GM12878 (cell line): ENCODE data around the gene MAD1L1. TPM values are rescaled to one million over a fixed set of nuclear protein-coding genes. Genes with fewer than 3 reads are reported as not detected.

ENCODE experiments used
- ATAC-seq: fragments of 200-7000 bp; cut with Tn5 transposase; 3 replicates; pipeline ENCODE4 v1.9.1; 2020; ENCODE audit warnings: mild to moderate bottlenecking, moderate library complexity
- BruUV-seq: library from RNA; stranded (reverse); fragments of 400-500 nt; replicated peaks from 2 replicates; lab custom pipeline; 2021; lab: Mats Ljungman, UMichigan
- CTCF ChIA-PET: fragments of 300-600 bp; sonication (Branson Sonifier 250); formaldehyde crosslinking; extraction: SDS; loops from one replicate; lab custom pipeline; 2021; ENCODE audit warnings: inconsistent platforms; lab: Yijun Ruan, JAX
- POLR2A ChIA-PET: fragments of 350-600 bp; formaldehyde crosslinking; extraction: SDS; loops from one replicate; lab custom pipeline; 2021; ENCODE audit warnings: inconsistent platforms; lab: Charles Lee
- RAD21 ChIA-PET: fragments of 300-600 bp; sonication (Branson Sonifier 250); formaldehyde crosslinking; loops from one replicate; lab custom pipeline; 2023; ENCODE audit warnings: antibody characterized with exemption; ENCODE audit not compliant: unreplicated experiment; lab: Charles Lee
- SMC1A ChIA-PET: fragments of 300-600 bp; sonication (Branson Sonifier 250); formaldehyde crosslinking; loops from one replicate; lab custom pipeline; 2023; ENCODE audit not compliant: unreplicated experiment, uncharacterized antibody; lab: Charles Lee
- DNase-seq: peaks from one replicate; pipeline ENCODE4 v3.0.0-alpha.2; 2011; ENCODE audit warnings: low read depth, low spot score
- FAIRE-seq: peaks from 3 replicates; lab custom pipeline; 2011; peaks lifted over from hg19 to GRCh38; lab: Jason Lieb, UNC
- H2AFZ ChIP-seq: 2 replicates; pipeline ENCODE4 v1.6.0; 2011; ENCODE audit warnings: low read depth, low read length, control low read depth; ENCODE audit not compliant: control insufficient read depth
- H3K27ac ChIP-seq: 2 replicates; pipeline ENCODE4 v1.5.1; 2011; ENCODE audit warnings: control low read depth; ENCODE audit not compliant: control insufficient read depth, insufficient read depth
- H3K27me3 ChIP-seq, 2 experiments: replicated peaks in 1 of 2; 2 replicates each; pipeline versions ENCODE4 v1.6.0 to v1.6.1; 2011; ENCODE audit warnings: low read length in 1 of 2; ENCODE audit not compliant: control insufficient read depth in 2 of 2, insufficient read depth in 2 of 2
- H3K36me3 ChIP-seq, 2 experiments: 2 replicates each; pipeline ENCODE4 v1.5.1; 2011; ENCODE audit warnings: low read length in 1 of 2; ENCODE audit not compliant: control insufficient read depth in 2 of 2, insufficient read depth in 2 of 2
- H3K4me1 ChIP-seq: 2 replicates; pipeline ENCODE4 v1.6.1; 2011; ENCODE audit warnings: mild to moderate bottlenecking, low read length, moderate library complexity, mixed read lengths; ENCODE audit not compliant: control insufficient read depth, insufficient read depth
- H3K4me2 ChIP-seq: 2 replicates; pipeline ENCODE4 v1.6.0; 2011; ENCODE audit warnings: control low read depth; ENCODE audit not compliant: control insufficient read depth, insufficient read depth
- H3K4me3 ChIP-seq: fragments of 200-600 bp; sonication (generic); 2 replicates; pipeline ENCODE4 v1.5.1; 2016
- H3K79me2 ChIP-seq: 2 replicates; pipeline ENCODE4 v1.6.0; 2011; ENCODE audit warnings: low read length; ENCODE audit not compliant: control insufficient read depth, insufficient read depth
- H3K9ac ChIP-seq: 2 replicates; pipeline ENCODE4 v1.8.0; 2011; ENCODE audit warnings: low read length, control low read depth, mixed read lengths; ENCODE audit not compliant: control insufficient read depth, insufficient read depth
- H3K9me3 ChIP-seq: replicated peaks from 3 replicates; pipeline ENCODE4 v1.5.1; 2011; ENCODE audit warnings: mild to moderate bottlenecking, low read length; ENCODE audit not compliant: control insufficient read depth, insufficient read depth
- H4K20me1 ChIP-seq: 2 replicates; pipeline ENCODE4 v1.6.0; 2011; ENCODE audit not compliant: control insufficient read depth, insufficient read depth
- BACH1 ChIP-seq: fragments of 450-650 bp; IDR thresholded peaks from 2 replicates; pipeline ENCODE4 v1.6.1; 2017; ENCODE audit warnings: mild to moderate bottlenecking, borderline replicate concordance
- BRCA1 ChIP-seq: IDR thresholded peaks from 2 replicates; pipeline ENCODE4 v1.6.1; 2011; ENCODE audit warnings: low read depth, low read length, improper control_type of control experiment
- EGR1 ChIP-seq, 2 experiments: IDR thresholded peaks; 1 replicate in 1 of 2; 2 replicates in 1 of 2; pipeline ENCODE4 v1.6.1; 2011 to 2012; ENCODE audit warnings: low read depth in 2 of 2, low read length in 2 of 2, borderline replicate concordance in 1 of 2, mild to moderate bottlenecking in 1 of 2, moderate library complexity in 1 of 2
- ETV6 ChIP-seq, 2 experiments: fragments of 450-650 bp in 1 of 2; IDR thresholded peaks in 1 of 2; conservative IDR thresholded peaks in 1 of 2; 2 replicates each; pipeline ENCODE4 v1.6.1; 2014; ENCODE audit warnings: antibody characterized with exemption in 1 of 2, borderline replicate concordance in 1 of 2, low read depth in 1 of 2, mild to moderate bottlenecking in 1 of 2, moderate library complexity in 1 of 2
- IKZF1 ChIP-seq: fragments of 450-650 bp; conservative IDR thresholded peaks from 2 replicates; pipeline ENCODE4 v1.6.1; 2017; ENCODE audit warnings: antibody characterized with exemption, mild to moderate bottlenecking
- IKZF2 ChIP-seq, 2 experiments: fragments of 450-650 bp; IDR thresholded peaks; 2 replicates each; pipeline ENCODE4 v1.6.1; 2017; ENCODE audit warnings: mild to moderate bottlenecking in 2 of 2, moderate library complexity in 2 of 2
- KLF5 ChIP-seq: fragments of 450-650 bp; IDR thresholded peaks from 2 replicates; pipeline ENCODE4 v1.6.1; 2014; ENCODE audit warnings: mild to moderate bottlenecking; ENCODE audit not compliant: partially characterized antibody
- LARP7 ChIP-seq: fragments of 450-650 bp; IDR thresholded peaks from 2 replicates; pipeline ENCODE4 v1.6.1; 2017; ENCODE audit warnings: mild to moderate bottlenecking
- MEF2A ChIP-seq: IDR thresholded peaks from 2 replicates; pipeline ENCODE4 v1.6.1; 2011; ENCODE audit warnings: low read depth, mild to moderate bottlenecking, low read length, moderate library complexity; ENCODE audit not compliant: insufficient read depth
- NFXL1 ChIP-seq: fragments of 450-650 bp; IDR thresholded peaks from 2 replicates; pipeline ENCODE4 v1.6.1; 2017; ENCODE audit warnings: antibody characterized with exemption, mild to moderate bottlenecking, borderline replicate concordance
- NFYA ChIP-seq: IDR thresholded peaks from 2 replicates; pipeline ENCODE4 v1.6.1; 2011; ENCODE audit warnings: low read depth, mild to moderate bottlenecking, low read length, improper control_type of control experiment, borderline replicate concordance
- NR2C1 ChIP-seq: fragments of 450-650 bp; IDR thresholded peaks from 2 replicates; pipeline ENCODE4 v1.6.1; 2017; ENCODE audit warnings: antibody characterized with exemption, mild to moderate bottlenecking, moderate library complexity
- RB1 ChIP-seq: fragments of 450-650 bp; formaldehyde crosslinking; IDR thresholded peaks from 2 replicates; pipeline ENCODE4 v1.6.1; 2017; ENCODE audit warnings: mild to moderate bottlenecking, borderline replicate concordance
- RCOR1 ChIP-seq: conservative IDR thresholded peaks from 2 replicates; pipeline ENCODE4 v1.6.1; 2012; ENCODE audit warnings: low read depth, low read length, improper control_type of control experiment
- SREBF2 ChIP-seq: IDR thresholded peaks from 2 replicates; pipeline ENCODE4 v1.6.1; 2012; ENCODE audit warnings: mild to moderate bottlenecking, low read length
- WRNIP1 ChIP-seq: IDR thresholded peaks from 2 replicates; pipeline ENCODE4 v1.6.1; 2011; ENCODE audit warnings: low read depth, low read length, improper control_type of control experiment, borderline replicate concordance
- ZBTB40 ChIP-seq: fragments of 450-650 bp; IDR thresholded peaks from 2 replicates; pipeline ENCODE4 v1.6.1; 2016; ENCODE audit warnings: mild to moderate bottlenecking, moderate library complexity, borderline replicate concordance
- ZNF207 ChIP-seq: fragments of 450-650 bp; IDR thresholded peaks from 2 replicates; pipeline ENCODE4 v1.6.1; 2014; ENCODE audit warnings: antibody characterized with exemption, mild to moderate bottlenecking, borderline replicate concordance
- ZNF217 ChIP-seq: fragments of 450-650 bp; IDR thresholded peaks from 2 replicates; pipeline ENCODE4 v1.6.1; 2017; ENCODE audit warnings: antibody characterized with exemption, mild to moderate bottlenecking
- WGBS: methylation state at CpG from one replicate; pipeline ENCODE4 v1.1.6; 2016; ENCODE audit warnings: low lambda C conversion rate; ENCODE audit not compliant: insufficient replicate concordance, insufficient coverage; ENCODE audit errors: missing lambda C conversion rate; 5-methylcytosine and 5-hydroxymethylcytosine counted together
- in situ Hi-C: fragments of 300-500 bp; cut with MboI; formaldehyde crosslinking; loops from 9 replicates; pipeline ENCODE4 v1.14.3; 2018; ENCODE audit warnings: mixed read lengths
- intact Hi-C: fragments of 100-400 bp; cut with micrococcal nuclease; formaldehyde crosslinking; loops from one replicate; pipeline ENCODE4 v1.14.2; 2022; ENCODE audit not compliant: unreplicated experiment
- polyA plus RNA-seq, 11 experiments: library from polyadenylated mRNA; depleted of rRNA in 4 of 11; unstranded in 6 of 11; stranded (reverse) in 5 of 11; fragments of >200 nt; fragmentation: Nextera tagmentation in 4 of 11; fragmentation: Illumina TruSeq in 1 of 11; extraction: Ambion mirVana in 4 of 11; extraction: Trizol in 1 of 11; gene quantifications; 1 replicate in 1 of 11; 2 replicates in 10 of 11; pipeline versions ENCODE4 v1.2.1 to v1.2.3, GENCODE V29; 2011 to 2016; ENCODE audit warnings: inconsistent platforms in 2 of 11, missing spikeins in 2 of 11, low read depth in 1 of 11
- total RNA-seq, 4 experiments: library from RNA; depleted of rRNA in 3 of 4; stranded (reverse); fragments of >200 nt in 3 of 4; fragmentation: Illumina TruSeq in 1 of 4; extraction: Trizol in 1 of 4; gene quantifications; 2 replicates each; pipeline versions ENCODE4 v1.2.1 to v1.2.3, GENCODE V29; 2013 to 2021

Gene MAD1L1
- total and polyA plus RNA-seq, 10 of the 15 experiments (the other 5 are each of a cell fraction or from before 2014, with no cell fraction given), result 2.2 to 76.8 (median 38.3) TPM

DNA sequence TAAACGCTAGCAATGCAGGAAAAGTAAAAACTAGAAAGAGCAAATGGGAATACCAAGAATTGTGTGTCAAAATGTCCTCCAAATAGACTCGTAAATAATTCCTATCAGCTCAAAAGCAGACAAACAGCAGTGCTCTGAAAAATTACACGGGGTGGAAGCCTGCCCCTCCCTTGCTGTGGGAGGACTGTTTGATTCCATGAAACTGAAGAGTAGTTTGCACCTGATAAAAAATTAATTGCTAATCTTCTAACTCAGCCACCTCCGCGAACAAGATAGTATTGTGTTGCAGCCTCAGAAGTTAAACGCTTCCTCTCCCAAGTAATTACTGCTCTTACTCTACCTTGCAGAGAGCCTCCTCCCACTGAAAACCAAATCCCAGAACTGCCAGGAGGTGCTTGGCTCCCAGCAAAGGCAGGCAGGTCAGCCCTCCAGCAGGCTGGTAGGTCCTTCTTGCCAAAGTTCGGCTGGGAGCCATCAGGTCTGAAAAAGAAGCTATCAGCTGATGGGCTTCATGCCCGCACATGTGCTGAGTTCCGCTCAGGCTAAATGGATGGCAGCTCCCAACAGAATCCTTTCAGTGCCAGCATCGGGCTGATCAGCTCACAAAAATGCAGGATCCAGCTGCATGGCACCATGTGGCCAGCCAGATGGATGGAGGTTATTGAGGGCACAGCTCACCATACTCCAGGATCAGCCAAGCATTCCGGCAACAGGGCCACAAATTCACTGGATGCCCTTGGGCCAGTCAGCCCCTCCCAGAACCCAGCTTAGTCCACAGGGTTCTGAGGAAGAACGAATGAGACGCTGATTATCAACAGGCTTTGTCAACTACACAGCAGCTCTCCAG lies 37.1 kb downstream of the MAD1L1 start:
- intact Hi-C loops, result loop anchor here (2.0 kb wide), 1 partner anchor 95 kb away; no protein-coding TSS in a partner anchor
- Histone ChIP-seq H3K27ac (no peak overlapping the region), H2AFZ (no peak overlapping the region), H3K9me3 (peaks cover 4% of the 10 kb centered on the region; the same call in 1 of the 3 replicates)
- ATAC-seq, result no peak
- SMC1A ChIA-PET, result interaction anchor here (0.7 to 2.4 kb wide), 7 partner anchors 12 to 550 kb away, joined by 3 to 15 read pairs (median 4); no protein-coding TSS in a partner anchor
- TF ChIP-seq EGR1 (IDR thresholded peaks at IDR 0.05; ENCODE audit: borderline replicate concordance in 1 of 2, low read depth in 2 of 2, low read length in 2 of 2) (no peak), IKZF2 (IDR thresholded peaks at IDR 0.05) (no peak), KLF5 (no peak), ETV6 (conservative IDR thresholded peaks at IDR 0.05 in 1 of 2, IDR thresholded peaks at IDR 0.05 in 1 of 2; ENCODE audit: borderline replicate concordance in 1 of 2, low read depth in 1 of 2) (no peak), SREBF2 (no peak), MEF2A (no peak), ZNF207 (no peak), NFYA (no peak), LARP7 (no peak), ZNF217 (no peak), BRCA1 (no peak), IKZF1 (no peak), RB1 (no peak), NFXL1 (no peak), NR2C1 (no peak), BACH1 (no peak), WRNIP1 (no peak), ZBTB40 (no peak), RCOR1 (no peak)
- TF ChIP-seq, all 136 proteins: peak for 0
- BruUV-seq, result no TSS peak
- no peak for FAIRE-seq
- Histone ChIP-seq H3K4me2 (no peak overlapping the region), H3K27me3 (no peaks in the 10 kb centered on the region), H3K9ac (no peak overlapping the region), H3K36me3 (peaks cover 6 to 30% of the 10 kb centered on the region in 2 experiments; a peak in 3 of 4 replicates), H3K4me3 (no peak overlapping the region), H4K20me1 (no peaks in the 10 kb centered on the region), H3K4me1 (no peaks in the 10 kb centered on the region), H3K79me2 (no peaks in the 10 kb centered on the region)
- no peak for DNase-seq
- 98% methylated on average over 13 of the region's 13 CpGs for WGBS
- in situ Hi-C loops, result no loop called here
- POLR2A ChIA-PET, result no interaction called here
- CTCF ChIA-PET, result interaction anchor here (0.7 to 3.2 kb wide), 18 partner anchors 8 to 400 kb away, joined by 3 to 27 read pairs (median 4); no protein-coding TSS in a partner anchor
- RAD21 ChIA-PET, result interaction anchor here (0.8 to 2.9 kb wide), 12 partner anchors 8 to 157 kb away, joined by 3 to 14 read pairs (median 4); no protein-coding TSS in a partner anchor
